NB4 (cell line): Measurements from ENCODE around the gene TOPORS.

ENCODE experiments used
- DNase-seq: peaks from one replicate; pipeline ENCODE4 v3.0.0; 2010; ENCODE audit warnings: low read depth
- H3K4me3 ChIP-seq: one replicate; pipeline ENCODE4 v1.5.1; 2011; ENCODE audit warnings: mild to moderate bottlenecking, low read depth, low read length, moderate library complexity
- CTCF ChIP-seq: IDR thresholded peaks from one replicate; pipeline ENCODE4 v1.5.1; 2012; ENCODE audit warnings: low read depth, low read length
- MAX ChIP-seq: IDR thresholded peaks from 2 replicates; pipeline ENCODE4 v1.6.1; 2011; ENCODE audit warnings: low read depth, low read length
- MYC ChIP-seq: IDR thresholded peaks from 2 replicates; pipeline ENCODE4 v1.6.1; 2011; ENCODE audit warnings: low read depth, low read length
- POLR2A ChIP-seq: IDR thresholded peaks from 2 replicates; pipeline ENCODE4 v1.6.1; 2011; ENCODE audit warnings: mild to moderate bottlenecking; ENCODE audit not compliant: insufficient read length; ENCODE audit errors: extremely low read depth

Gene TOPORS

GRCh38 chr9:32543047-32543446, 9.3 kb downstream of the TOPORS start:
- no peak for TF ChIP-seq POLR2A
- TF ChIP-seq MYC = no peak
- TF ChIP-seq MAX = no peak
- TF ChIP-seq CTCF = no peak
- H3K4me3 ChIP-seq = no peak overlapping the region
- no peak for DNase-seq

- no peak overlapping the region for H3K4me3 ChIP-seq
- TF ChIP-seq POLR2A = no peak
- TF ChIP-seq CTCF = no peak
- no peak for TF ChIP-seq MAX
- TF ChIP-seq MYC = no peak
- no peak for DNase-seq
These were observed 18.6 kb downstream of the TOPORS start for GRCh38 chr9:32533816-32534215.

- H3K4me3 ChIP-seq = no peak overlapping the region
- DNase-seq = no peak
- TF ChIP-seq CTCF (no peak), MYC (no peak)
These were observed 19.1 kb downstream of the TOPORS start for GRCh38 chr9:32533336-32533735.

GRCh38 chr9:32526707-32527048, 25.7 kb downstream of the TOPORS start:
- no peak for DNase-seq
- TF ChIP-seq POLR2A = no peak
- TF ChIP-seq MYC = no peak
- TF ChIP-seq CTCF = no peak
- TF ChIP-seq MAX = 0 out of 2 replicates have a peak, but pooled peaks have one; percentile 4
- peak overlapping the region; percentile 86 for H3K4me3 ChIP-seq

- peak; percentile 17; the same call in 1 of the 2 replicates for TF ChIP-seq MYC
- TF ChIP-seq CTCF = peak; percentile 61
- peak; percentile 66 for TF ChIP-seq MAX
- peak; percentile 20 for TF ChIP-seq POLR2A
- peak within 1 kb of the TSS; percentile 86 for H3K4me3 ChIP-seq
These were observed 26.2 kb downstream of the TOPORS start, which contains the start of gene RIGI for GRCh38 chr9:32526041-32526706. Gene RIGI, minus strand, starts transcription at chr9:32526196. Its CDS starts 30 bp downstream, at chr9:32526166.

GRCh38 chr9:32525709-32526030, 26.7 kb downstream of the TOPORS start:
- no peak for DNase-seq
- TF ChIP-seq CTCF (no peak), POLR2A (no peak), MAX (no peak), MYC (no peak)
- peak overlapping the region; percentile 86 for H3K4me3 ChIP-seq

More at GRCh38 chr9:32526041-32526706, 26.2 kb downstream of the TOPORS start, which contains the start of gene RIGI:
- DNase-seq = peak; percentile 89
